Activated T-cell treated with anti-CD3 and anti-CD28 coated beads for 4 hours (primary cell): ENCODE measurements around the gene ZNF407.

ENCODE experiments used
- DNase-seq: peaks from one replicate; pipeline ENCODE4 v3.0.0-alpha.2; 2020

ZNF407 gene

GRCh38 chr18:74897971-74898657 is 300.4 kb downstream of the ZNF407 start:
- no peak for DNase-seq

DNA sequence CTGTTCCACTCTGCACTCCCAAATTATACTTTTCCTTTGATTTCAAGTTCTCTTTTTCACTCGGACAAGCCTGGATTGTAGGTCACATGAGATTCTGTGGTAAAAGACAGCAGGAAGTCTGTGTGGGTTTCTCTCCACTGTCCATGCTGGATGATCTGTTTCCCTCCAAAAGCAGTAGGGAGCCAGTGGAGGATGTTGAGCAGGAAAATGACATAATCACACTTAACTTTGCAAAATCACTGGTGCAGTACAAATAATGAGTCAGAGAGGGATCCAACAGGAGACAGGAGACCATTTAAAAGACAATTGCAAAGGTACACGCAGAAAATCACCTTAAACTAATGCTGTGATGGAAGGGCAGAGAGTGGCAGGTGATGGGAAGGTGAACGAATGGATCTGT is 301.3 kb downstream of the ZNF407 start:
- no peak for DNase-seq

DNA sequence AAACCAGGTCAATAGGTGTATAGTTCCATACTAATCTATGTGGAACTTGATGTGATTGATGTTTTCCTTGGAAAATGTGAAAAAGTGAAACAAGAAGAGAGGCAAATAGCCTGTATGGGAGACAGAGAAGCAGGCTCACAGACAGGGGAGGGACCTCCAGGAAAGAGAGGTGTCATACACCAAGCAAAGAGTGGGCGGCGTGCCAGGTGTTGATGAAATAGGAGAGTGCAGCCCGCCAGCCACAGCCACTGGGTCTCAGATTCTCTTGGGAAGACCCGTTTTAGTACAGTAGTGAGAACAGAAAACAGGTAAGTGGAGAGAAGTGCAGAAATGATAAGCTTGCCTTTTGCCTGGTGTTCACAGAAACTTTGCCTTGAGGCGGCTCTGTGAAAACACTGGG is 301.9 kb downstream of the ZNF407 start:
- no peak for DNase-seq

DNA sequence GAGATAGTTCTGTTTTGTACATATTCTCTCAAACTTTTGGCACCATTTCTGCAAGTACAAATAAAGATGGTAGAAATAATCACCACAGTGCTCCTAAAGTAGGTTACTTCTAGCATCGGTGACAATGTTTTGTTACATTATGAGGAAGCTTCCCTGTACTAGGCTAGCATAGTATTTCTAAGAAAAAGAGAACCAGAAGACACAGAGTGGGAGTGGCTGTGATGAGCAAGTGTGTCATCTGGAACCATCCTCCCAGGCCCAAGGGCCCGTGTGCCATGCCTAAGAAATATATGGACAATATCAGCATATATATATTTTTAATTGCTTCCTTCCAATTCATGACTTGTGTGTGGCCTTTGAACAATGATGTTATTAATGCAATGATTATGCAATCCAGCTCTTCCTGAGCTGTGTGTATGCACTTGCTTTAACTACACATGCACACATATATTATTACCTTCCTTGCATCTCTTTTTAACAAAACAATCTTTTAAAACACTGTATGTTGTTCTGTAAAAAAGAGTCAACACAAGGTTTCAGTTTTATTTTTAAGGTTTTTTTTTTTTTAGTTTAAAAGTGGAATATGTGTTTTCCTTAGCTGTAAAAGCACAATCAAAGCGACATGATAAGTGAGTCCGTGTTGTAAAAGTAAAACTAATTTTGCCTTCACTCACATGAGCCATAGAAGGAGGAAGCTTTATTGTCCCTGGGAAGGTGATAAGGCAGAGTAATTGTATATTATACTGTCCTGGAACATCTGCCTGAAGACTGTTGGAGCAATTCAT is 303.9 kb downstream of the ZNF407 start:
- DNase-seq = no peak

DNA sequence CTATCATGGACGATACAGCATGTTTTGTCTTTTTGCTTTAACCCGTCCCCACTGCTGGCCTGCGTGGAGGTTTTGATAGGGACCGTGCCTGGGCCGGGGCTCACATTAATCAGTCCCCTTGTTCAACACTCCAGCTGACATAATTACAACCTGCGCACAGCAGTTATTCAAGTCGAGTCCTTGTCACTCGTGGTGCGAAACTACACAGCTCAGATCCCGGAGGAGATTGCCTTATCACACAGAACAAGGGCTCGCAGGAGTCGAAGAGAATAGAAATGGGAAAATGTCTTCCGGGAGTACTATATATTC is 304.4 kb downstream of the ZNF407 start:
- no peak for DNase-seq

DNA sequence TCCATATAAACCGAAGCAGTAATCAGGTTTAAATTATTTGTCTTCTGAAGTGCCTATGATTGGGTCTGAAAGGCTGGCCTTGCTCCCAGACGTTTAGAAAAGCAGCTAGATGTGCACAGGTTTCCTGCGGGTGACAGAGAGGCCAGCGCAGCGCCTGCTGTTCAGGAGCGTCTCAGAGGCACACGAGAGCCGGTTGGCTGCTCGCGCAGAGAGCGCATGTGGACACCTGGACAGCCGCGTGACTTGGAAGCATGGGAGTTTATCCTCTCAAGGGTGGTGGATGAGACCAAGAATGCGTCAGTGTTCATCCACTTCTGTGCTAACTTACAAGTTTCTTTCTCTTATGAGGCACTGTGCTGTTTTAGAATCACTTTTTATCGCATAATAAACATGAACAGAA is 307.6 kb downstream of the ZNF407 start:
- DNase-seq = no peak

DNA sequence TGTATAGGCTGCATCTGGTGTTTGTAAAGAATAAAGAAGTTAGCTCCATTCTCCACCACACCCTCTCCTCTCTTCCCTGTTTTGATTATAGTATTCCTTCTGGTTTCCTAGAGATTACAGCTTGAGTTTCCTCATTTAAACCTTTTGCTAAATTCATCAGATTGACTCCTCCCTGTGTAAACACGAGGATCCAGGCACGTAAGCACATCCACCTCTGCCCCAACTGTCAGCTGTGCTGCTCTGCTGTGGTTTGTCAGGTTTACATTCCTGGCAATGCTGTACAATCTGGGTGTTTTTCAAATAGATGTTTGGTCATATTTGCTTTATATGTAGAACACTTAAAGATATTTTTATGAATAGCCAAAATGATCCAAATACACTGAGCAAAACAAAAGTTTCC is 308.5 kb downstream of the ZNF407 start:
- DNase-seq = no peak

- no peak for DNase-seq
Observed at GRCh38 chr18:74914052-74914591, 316.5 kb downstream of the ZNF407 start.

GRCh38 chr18:74914648-74915047 is 317.0 kb downstream of the ZNF407 start:
- DNase-seq = no peak

- DNase-seq = no peak
Observed at GRCh38 chr18:74916773-74917393, 319.2 kb downstream of the ZNF407 start.

DNA sequence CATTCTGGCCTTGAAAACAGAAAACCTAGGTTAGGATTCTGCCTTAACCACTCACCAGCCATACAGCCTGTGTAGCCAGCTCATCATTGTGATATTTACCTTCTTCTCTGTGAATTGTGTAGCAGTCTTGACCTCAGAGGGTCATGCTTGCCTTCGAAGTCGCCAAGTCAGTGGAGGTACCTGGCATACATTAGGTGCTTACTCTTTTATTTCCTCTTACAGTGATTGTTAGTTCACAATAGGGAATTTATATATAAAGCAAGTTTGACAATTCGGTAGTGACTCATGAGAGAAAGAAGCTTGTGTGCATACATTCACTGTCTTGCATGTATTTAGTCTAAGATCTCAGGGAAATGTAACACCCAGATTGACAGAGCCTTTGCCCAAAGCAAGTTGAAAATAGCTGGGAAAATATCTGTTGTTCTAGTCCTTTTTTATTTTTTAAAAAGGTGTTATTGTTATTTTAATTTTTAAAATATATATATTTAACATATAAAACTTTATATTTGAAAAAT is 320.7 kb downstream of the ZNF407 start:
- DNase-seq = no peak

DNA sequence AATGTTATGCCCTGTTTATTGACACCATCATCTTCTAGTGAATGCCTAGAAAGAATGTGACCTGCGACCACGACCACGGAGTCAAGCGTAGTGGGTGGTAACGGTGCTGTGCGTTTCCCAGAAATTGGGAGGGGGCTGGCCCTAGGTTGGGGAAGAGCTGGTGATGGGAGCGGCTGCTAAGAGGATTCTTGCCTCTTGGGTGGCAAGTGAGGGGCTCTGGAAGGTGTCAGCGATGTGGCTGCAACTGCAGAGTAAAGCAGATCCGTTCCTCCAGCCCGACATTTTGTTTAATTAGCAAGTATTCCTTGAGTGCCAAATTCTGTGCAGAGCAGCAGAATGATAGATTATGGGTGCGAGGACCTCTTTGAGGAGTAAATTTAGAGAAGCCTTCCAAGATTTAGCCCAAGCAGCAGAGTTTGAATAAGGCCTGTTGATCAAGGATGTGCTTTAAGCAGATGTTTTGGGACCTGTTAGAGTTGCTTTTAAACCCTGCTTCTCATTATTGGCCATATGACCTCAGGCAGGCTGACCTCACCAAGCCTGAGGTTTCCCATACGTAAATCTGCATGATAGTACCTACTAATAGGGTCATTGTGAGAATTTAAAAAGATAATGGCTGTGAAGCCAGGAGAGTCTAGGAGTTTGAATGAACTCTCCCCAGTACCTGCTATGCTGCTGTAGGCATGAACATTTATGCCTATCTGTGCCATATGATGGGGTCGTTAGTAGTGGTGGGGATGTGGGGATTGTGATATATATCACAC is 323.6 kb downstream of the ZNF407 start:
- DNase-seq = no peak

DNA sequence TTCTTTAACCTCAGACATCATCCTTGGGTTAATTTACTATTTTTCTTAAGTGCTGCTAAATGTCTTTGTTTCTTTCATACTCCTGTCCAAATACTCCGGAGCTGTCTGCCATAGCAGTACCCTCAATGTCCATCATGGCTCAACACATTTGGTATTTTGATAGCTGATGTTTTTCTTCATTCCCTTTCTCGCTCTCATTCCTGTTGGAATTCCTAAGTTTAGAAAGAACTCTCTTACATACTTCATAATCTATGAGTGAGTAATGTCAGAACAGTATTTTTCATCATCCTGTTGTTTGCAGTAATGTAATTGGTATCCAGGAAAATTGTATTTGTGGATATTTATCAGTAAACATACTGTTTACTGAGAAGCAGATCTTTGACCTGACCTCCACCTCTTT is 328.4 kb downstream of the ZNF407 start:
- no peak for DNase-seq

DNA sequence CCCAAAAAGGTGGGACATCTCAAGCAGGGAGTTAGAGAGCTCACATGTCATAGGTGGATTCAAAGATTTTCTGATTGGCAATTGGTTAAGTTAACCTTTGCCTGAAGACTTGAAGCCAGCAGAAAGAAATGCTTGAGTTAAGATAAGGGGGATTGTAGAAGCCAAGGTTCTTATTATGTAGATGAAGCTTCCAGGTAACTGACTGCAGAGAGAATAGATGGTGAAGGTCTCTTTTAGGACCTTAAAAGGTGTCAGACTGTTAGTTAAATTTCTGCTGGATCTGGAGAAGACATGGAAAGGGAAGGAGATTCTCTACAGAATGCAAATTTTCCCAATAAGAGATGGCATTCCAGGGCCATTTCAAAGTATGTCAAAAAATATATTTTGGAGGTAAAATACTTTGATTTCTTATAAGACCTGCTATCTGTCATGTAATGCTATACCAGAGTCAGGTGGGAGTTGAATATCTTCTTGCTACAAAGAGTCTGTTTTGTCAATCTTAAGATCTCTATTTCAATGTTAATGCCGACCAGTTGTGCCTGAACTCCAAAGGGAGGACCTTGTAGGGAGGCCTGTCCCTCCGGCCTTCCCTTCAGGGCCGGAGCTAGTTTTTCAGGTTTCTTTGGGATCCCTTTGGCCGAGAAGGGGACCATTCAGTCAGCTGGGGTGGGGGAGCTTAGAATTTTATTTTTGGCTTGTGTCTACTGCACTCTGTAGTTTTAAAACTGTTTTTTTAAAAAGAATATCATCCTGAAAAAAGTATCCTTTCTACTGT is 330.7 kb downstream of the ZNF407 start:
- no peak for DNase-seq

GRCh38 chr18:74929110-74929509 is 331.4 kb downstream of the ZNF407 start:
- DNase-seq = no peak

DNA sequence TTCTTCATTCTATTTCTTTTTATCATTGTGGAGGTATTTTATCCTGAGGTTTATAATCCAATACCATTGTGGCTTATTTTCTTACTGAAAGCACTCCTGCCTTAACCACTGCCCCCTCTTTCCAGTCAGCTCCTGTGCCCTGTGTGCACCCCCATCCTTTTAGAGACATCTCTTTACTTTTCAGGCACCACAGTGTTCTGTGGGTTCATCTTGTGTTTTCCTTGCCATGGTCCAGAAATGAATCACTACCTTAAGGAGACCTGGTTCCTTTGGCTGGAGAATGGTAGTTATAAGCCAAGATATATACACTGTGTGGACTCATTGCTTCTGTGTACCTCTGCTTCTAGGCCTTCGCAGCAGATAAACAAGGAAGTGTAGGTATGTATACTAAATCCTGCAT is 332.9 kb downstream of the ZNF407 start:
- DNase-seq = no peak

- DNase-seq = no peak
Observed at GRCh38 chr18:74933930-74934329, 336.3 kb downstream of the ZNF407 start.

DNA sequence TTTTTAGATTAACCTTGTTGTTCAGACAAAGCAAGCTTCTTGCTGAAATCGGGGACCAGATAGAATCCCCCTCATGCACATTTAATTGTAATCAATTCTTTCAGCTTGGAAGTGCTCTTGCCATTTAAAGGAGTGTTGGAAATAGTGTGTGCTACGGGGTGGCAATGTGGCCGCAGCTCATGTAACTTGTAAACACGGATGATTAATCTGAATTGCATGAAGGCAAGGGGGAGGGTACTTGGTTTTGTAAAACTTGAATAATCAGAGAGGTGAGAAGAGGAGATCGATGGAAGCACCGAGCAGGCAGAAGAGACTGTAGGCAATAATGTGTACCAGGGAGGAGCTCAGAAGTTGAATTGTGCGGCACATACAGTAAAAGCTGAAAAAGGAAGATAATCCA is 337.8 kb downstream of the ZNF407 start:
- DNase-seq = no peak

DNA sequence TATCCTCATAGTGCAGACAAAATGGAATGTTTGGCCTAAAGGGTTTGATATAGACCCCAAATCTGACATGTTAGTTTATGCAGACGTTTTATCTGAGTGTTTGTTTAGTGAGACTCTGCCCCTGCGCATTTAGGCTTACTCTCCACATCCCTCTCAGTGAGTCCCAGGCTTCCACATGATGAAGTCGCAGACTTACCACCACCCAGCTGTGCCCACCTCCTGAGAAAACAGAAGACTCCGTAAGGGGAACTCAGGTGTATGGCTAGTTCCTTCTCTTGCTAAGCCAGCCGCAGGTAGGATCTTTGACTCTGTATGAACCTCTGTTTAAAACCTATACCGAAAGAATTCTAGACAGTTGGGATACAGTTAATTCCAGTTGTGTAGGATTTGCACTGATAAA is 338.7 kb downstream of the ZNF407 start:
- no peak for DNase-seq

DNA sequence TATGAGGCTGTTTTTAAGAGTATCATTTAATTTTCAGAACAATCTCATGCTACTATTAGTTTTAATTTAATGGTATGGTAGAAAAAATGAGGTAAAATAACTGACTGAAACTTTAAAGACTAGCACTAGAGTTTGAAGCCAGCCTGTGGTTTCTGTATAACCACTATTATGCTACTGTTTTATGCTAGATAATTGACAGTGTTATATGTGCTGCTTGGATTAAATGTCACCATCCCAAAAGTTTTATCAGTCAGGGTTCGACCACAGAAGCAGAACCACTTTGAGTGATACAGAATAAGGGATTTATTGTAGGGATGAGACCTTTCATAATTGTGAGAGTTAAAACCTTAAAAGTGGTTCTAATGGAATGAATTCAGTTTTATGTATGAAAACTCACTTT is 339.6 kb downstream of the ZNF407 start:
- DNase-seq = no peak

DNA sequence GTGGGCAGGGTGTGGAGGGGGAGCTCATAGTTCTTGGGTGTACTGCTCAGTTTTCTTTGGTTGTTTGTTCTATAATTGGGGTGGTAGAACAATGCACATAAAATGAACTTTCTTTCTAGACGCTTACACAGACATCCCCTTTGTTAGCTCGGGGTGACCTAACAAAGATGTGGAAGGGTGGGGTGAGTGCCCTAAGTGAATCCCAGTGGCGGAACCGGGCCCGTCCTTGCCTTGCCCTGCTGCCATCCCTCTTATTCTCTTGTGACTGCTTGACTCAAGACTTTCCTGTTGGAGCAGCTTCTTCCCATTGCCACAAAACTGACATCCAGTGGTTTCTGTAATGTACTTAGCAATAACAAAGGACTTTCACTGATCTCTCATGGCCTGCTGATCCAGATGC is 343.2 kb downstream of the ZNF407 start:
- no peak for DNase-seq

DNA sequence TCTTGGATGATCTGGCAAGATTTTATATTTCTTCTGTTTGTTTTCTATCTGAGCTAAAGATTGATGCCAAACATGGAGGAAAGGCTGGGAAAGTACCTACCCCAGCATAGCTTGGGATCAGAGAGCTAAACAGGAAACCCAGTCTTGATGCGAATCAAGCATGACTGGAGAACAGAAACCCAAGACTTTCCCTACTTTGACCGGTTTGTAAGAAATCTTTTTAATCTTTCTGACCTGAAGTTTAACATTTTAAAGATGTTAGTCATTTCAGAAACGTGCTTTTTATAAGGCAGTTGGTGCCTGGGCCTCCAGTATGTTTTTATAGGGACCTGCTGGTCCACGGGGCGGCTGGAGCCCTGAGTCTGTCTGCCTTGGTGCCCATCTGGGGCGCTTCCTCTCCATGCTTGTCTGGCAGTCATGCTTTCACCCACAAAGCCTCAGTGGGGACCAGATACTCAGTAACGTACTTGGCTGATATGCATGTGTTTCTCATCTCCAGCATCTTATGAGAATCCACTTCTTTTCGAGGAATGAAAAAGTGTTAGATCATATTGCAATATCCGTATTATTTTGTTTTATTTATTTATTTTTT is 344.7 kb downstream of the ZNF407 start:
- no peak for DNase-seq
